ELF-1 (cell line): Measurements from ENCODE around the gene FCRLA.
"Not testable (repeated sequence)": the region's sequence is repeated elsewhere in the genome, so short reads cannot be mapped to it uniquely, and the experiment has no call there.

Experiments
- DNase-seq: peaks from one replicate; pipeline ENCODE4 v3.0.0-alpha.2; 2016; ENCODE audit warnings: low read depth, low spot score

Gene FCRLA

DNA sequence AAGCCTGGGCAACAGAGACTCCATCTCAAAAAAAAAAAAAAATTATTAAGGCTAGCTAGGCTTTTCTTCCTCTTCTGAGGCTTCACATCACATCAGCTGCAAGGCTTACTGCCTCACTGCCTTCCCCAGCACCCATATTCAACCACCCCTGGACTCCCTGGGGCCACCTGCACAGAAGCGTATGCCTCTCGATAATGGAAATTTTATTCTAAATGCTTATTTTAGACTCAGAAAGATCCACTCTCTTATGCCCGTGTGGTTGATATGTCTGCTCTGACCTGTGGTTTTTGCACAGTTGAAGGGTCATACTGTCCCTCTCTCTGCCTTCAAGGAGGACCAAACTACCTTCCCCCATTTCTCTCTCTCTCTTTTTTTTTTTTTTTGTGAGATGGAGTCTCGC lies 1.5 kb upstream of the FCRLA start:
- no peak for DNase-seq

DNA sequence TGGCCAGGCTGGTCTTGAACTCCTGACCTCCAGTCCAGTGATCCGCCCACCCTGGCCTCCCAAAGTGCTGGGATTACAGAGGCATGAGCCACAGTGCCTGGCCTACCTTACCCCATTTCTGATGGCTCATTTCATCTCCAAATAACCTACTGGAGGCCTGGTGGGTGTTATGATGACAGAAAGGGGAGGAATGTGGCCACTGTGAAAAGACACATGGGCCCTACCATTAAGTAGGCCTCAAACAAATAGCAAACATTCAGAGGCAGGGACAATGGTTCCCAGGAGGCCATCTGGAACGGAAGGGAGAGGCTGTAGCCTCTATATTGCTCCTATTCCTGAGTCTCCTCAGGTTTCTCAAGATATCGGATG lies 932 bp upstream of the FCRLA start:
- no peak for DNase-seq

DNA sequence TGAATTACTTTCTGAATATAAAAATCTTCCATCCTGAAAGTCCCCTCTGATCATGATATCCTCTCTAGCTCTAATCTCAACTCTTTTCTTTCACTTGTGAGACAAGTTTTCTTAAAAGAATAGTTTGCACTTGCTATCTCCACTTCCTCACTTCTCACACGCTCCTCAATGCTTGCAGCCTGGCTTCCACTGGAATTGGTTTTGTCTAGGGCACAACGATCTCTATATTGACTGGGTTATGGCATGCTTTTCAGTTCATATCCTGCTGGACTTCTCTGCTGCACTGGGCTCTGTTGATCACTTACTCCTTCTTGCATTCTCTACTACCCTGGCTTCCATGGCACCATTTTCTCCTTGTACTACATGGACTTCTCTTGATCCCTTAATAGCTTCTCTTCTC lies 474 bp downstream of the FCRLA start:
- no peak for DNase-seq

DNA sequence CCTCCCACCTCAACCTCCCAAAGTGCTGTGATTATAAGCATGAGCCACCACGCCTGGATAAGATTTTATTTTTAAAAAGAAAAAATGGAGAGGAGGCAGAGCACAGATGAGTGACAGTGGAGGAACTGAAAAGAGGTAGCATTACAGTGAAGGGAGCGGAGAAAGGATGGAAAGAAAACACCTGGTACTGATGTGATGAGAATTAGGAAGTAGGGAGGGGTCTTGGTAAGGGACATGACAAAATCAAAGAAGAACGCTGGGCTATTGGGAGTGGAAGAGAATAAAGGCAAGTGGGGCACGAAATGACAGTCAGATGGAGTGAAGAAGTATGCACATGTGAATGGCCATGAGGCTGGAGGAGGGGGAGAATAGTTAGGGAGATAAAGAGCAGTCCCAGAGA lies 2.3 kb downstream of the FCRLA start:
- DNase-seq, result no peak

DNA sequence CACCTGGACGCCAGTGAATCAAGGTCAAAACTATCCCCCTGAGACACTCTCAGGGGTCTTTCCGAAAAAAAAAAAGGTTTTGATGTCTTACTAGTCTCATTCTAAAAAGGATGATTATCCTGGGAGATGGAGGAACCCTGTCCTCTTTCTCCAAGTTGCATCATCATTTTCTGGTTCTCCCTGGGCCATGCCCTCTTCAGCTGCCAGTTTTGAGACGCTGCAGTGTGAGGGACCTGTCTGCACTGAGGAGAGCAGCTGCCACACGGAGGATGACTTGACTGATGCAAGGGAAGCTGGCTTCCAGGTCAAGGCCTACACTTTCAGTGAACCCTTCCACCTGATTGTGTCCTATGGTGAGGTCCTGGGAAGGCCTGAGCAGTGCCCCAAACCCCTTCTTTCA lies 3.5 kb downstream of the FCRLA start:
- no peak for DNase-seq

DNA sequence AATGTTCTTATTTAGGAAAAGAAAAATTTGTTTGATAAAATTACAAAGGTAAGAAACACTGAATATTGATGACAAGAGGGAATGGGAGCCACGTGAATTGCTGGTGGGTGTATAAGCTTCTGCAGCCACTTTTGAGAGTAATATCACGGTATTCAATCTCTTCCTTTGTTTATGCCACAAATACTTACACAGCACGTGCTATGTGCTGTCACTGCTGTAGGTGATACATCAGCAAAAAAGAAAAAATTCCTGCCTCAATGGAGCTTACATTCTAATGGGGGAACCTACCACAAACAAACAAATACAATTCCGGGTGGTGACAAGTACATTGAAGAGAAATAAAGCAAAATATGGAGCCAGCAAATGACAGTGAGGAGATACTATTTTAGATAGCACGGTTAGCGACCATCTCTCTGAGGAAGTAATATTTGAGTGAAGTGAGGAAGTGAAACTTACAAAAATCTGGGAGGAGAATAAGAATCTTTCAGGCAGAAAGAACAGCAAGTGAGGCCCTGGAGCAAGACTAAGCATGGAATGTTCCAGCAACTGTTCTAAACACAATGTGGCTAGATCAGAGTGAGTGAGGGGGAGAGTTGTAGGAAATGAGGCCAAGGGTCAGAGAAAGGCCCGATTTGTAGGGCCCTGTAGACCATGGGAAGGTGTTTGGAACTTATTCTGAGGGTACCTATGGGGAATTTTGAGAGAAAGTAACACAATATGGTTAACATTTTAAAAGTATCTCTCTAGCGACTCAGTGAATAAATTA lies 11.7 kb downstream of the FCRLA start:
- DNase-seq, result no peak

DNA sequence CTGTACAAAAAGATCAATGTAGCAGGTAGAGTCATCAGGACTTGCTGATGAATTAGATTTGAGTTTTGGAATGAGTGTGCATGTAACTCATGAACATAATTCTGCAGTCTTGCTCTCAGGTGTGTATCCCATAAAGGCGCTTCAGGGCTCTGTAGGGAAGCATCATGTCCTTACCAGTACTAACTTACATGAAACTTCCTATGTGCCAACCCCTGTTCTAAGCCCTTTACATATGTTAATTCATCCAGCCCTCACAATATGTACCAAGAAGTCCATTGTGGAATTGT lies 12.2 kb downstream of the FCRLA start:
- no peak for DNase-seq

DNA sequence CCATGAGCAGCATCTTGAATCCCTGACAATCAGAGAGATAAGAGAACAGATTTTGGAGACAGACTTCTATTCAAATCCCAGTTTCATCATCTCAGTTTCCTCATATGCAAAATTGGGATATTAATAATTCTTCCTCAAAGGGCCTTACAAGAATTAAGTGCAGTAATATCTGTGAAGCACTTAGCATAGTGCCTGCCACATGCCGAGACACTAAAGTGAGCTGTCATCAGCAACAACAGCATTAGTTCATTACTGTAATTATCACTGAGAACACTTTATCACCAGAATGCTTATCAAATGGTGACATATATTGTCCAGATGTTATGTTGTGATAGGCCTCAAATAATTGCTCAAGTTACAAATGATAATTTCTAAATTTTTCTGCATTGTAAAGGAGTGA lies 13.4 kb downstream of the FCRLA start:
- DNase-seq, result no peak

DNA sequence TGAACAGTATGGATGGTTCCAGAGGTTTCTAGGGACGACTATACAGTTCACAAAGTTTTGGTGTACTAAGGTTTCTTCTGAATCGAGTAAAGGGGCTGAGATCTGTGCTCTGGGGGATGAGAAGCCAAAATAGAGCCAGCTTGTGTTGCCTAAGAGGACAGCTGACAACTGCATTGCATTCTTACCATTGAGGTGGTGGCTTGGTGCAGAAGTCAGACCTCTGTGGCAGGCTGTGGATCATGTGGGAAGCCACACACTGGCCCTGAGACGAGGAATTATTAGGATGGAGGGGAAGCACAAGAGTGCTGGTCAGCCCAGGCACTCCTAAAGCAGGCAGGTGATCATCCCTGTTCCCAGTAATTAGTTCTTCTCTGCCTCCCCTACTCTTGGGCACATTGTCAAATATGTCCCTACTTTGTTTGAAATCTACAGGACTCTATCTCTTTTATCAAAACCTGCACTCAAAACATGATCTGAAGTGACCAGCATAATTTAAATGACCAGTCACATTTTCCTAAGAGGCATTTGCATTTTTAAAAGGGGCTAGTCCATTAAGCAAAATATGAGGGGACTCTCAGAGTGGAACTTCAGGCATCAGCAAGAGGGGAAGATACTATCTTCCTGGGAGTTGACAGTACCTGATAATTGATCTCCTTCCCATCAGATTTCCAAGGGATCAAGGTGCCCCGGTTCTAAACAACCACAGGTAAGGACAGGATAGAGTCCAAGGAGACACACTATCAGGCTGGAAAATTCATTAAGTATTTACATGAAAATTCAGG lies 14.1 kb downstream of the FCRLA start, which contains the start of gene FCRLB:
FCRLB (plus strand) TSS at position 589 of the 782 bp plus-strand sequence. CDS start 1,129 bp downstream, outside the sequence.
- DNase-seq, result no peak

DNA sequence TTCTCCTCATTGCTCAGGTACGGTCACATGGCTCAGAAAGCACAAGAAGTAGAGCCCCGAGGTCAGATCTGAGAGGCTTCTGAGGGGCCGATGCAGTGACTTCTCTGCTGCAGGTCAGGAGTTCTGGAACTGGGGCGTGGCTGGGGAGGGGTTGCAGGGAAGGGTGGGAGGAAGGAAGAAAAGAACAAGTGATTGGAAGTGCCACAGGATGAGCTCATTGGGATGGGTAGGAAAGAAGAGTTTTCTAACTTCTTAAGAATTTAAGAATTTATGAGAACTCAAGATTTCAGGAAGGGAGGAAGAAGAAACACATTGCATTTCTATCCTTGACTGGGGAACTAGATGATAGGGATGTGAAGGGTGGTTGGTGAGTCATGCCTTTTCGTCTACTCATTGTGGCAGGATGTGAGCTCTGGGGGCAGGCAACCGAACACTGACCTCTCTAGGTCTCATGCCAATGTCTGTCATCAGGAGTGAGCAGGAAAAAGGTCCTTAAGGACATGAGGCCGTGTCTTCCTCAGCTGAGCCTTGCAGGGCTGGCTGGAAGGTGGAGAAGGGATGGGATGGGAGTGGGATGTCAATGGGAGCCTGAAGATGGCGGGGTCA lies 14.8 kb downstream of the FCRLA start:
- no peak for DNase-seq

DNA sequence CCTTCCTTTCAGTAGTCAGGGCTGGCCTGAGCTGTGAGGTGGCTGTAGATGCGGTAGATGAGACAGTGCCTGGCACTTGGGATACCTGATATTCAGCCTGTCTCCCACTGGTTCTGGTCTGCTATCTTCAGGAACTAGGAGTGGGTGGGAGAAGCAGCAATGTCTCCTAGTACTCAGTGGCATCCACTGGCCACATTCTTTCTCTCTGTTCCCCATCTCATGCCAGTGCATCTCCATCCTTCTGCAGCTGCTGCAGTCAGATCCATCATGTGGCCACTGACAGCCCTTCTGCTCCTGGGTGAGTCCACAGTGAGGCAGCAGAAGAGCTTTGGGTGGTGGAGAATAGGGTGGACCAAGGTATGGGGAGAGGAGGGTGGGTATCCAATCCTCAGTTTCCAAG lies 15.4 kb downstream of the FCRLA start:
- DNase-seq, result no peak

DNA sequence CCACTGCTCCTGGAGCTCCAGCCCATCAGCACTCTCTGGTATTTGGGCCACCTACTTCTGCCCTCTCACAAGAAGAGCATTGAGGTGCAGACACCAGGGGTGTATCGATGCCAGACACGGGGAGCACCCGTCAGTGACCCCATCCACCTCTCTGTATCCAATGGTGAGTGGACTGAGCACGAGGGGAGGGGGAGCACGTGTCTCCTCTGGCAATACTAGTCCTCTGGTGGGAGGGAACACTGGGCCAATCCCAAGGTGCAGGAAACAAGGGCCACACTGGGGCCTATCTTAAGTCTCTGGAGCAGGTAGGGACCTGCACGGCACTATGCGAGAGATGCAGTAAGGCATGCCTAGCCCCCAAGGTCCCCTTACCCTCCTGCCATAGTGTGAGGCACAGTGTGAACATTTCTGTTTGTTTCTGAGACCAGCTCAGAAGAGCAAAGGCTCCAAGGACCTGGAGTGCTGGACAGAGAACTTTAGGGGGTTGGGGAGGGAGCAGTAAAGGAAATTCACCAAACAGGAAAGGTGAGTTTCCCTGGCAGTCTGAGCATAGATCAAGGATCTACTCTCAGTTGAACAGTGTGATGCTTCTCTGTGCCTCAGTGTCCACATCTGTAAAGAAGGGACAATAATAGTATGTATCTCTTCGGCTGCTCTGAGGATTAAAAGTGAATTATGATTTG lies 16.6 kb downstream of the FCRLA start:
- peak; percentile 43 for DNase-seq

DNA sequence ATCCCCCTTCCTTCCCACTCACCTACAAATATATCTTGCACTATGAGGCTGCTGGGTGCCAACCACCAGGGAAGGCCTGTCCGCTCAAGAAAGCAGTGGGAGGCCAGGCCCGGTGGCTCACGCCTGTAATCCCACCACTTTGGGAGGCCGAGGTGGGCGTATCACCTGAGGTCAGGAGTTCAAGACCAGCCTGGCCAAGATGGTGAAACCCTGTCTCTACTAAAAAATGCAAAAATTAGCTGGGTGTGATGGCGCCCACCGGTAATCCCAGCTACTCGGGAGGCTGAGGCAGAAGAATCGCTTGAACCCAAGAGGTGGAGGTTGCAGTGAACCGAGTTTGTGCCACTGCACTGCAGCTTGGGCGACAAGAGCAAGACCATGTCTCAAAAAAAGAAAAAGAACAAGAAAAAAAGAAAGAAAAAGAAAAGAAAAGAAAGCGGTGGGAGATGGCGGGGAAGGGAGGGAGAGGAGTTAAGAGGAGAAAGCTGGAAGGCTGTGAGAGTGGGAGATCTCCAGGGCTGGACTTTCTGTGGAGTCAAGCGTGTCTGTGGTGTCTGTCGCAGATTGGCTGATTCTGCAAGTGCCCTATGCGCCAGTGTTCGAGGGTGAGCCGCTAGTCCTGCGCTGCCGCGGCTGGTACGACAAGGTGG lies 18.4 kb downstream of the FCRLA start:
- not testable (repeated sequence) for DNase-seq

DNA sequence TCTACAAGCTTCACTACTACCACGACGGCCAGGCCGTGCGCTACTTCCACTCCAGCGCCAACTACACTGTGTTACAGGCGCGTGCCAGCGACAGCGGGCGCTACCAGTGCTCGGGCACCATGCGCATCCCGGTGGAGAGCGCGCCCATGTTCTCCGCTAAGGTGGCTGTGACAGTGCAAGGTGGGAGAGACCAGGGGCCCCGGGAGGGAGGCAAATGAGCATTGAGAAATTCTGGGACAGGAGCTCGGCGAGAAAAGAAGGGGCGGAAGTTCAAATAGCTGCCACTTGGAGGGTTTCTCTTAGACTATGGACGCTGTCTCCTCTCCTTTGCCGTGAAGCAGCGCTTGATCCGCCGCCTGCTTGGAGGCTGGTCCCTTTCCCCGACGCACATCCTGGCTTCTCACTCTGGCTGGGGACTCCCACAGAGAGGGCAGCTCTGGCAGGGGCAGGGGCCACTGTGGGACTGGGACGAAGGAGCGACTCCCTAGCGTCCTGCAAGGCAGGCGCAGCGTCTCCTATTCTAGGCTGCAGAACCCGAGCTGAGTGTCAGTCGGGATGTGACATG lies 19.0 kb downstream of the FCRLA start:
- peak; percentile 62 for DNase-seq

DNA sequence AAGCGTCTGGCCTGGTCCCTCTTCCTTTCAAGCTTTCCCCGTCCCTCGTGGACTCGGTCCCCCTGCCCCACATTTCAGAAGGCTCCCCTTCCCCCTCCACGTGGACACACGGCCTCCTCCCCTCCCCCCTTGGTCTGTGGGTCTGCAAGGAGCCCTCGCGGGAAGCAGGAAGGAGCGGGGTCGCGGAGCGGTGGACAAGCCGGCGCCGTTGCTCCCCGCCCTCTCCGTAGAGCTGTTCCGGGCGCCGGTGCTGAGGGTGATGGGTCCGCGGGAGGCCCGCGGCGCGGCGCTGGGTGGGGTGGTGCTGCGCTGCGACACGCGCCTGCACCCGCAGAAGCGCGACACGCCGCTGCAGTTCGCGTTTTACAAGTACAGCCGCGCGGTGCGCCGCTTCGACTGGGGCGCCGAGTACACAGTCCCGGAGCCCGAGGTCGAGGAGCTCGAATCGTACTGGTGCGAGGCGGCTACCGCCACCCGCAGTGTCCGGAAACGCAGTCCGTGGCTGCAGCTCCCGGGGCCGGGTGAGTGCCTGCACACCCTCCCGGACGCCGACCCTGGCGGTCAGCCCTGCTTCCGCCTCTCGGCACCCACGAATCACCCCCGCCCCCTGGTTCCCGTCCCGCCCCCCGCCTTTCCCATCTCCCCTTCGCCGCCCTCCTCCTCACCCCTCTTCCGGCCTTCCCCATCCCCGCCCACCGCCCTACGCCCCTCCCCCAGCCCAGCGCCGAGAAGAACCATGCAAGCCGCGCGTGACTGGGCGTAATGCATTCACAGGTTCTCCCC lies 19.6 kb downstream of the FCRLA start:
- peak; percentile 51 for DNase-seq

DNA sequence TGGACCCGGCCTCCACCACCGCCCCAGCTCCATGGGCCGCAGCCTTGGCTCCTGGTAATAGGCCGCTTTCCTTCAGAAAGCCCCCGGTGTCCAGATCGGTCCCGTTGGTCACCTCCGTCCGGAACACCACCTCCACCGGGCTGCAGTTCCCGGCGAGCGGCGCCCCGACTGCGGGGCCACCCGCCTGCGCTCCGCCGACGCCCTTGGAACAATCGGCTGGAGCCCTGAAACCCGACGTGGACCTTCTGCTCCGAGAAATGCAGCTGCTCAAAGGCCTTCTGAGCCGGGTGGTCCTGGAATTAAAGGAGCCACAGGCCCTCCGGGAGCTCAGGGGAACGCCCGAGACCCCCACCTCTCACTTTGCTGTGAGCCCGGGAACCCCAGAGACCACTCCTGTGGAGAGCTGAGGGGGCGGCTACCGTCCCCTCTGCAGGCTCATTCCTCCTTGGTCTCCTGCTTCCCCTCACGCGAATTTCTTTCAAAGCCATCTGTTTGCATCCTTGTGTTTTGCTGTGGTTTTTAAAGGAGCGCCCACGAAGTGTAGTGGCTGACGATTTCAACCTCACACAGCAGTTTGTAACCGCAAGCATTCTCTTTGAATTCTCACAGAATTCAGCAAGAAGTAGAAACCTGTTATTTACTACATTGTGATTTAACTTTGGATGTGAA lies 20.4 kb downstream of the FCRLA start:
- DNase-seq, result peak; percentile 30

DNA sequence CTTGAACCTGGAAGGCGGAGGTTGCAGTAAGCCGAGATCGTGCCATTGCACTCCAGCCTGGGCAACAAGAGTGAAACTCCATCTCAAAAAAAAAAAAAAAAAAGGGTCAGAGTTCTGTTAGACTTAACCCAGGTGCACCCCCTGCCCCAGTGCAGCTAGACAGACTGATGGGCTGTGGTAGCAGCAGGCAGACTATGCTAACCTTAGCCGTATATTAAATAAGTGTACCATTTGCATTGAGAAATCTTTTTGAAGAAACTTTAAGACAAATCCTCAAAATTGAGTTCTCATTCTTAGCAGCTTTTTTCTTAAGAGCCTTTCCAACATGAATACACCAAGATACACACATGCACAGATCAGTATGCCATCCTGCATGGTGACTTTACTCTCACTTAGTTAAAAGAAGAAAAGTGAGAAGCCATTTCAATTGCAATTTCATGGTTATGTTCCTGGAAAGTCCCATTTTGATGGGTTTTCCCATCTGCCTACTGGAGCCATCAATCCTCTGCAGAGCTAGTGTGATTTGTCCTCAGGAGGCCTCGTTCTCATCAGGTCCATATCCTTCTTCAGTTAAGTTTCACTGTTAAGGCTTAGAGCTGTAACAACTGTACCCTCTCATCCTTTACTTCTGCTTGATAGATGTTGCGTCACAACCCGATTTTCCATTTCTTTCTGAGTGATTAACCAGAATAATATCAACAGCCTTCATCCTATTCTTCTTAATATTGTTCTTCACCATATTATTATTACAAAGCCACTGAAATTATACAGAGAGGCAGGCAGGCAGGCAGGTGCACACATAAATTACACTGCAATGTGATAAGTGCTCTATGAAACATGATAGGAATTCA lies 21.6 kb downstream of the FCRLA start:
- DNase-seq, result no peak

DNA sequence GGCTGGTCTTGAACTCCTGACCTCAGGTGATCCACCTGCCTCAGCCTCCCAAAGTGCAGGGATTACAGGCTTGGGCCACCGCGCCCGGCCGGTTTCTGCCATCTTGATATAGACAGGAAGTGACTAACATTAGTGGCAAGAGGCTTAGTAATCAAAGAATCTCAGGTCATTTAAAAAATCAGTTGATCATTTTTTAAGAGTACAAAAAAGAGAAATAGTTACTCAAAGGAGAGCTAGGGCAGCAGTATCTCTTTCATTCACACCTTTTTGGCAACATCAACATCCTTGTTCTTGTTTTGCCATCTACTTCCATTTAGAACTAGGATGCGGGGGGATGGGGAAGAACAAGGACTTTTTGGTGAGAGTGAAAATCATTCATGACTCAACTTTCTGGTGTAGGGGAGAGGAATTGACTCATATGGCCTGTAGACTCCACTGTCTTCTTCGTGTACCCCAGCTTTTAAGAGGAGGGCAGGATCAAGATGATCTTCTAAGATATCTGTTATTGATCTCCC lies 23.1 kb downstream of the FCRLA start:
- DNase-seq, result no peak

DNA sequence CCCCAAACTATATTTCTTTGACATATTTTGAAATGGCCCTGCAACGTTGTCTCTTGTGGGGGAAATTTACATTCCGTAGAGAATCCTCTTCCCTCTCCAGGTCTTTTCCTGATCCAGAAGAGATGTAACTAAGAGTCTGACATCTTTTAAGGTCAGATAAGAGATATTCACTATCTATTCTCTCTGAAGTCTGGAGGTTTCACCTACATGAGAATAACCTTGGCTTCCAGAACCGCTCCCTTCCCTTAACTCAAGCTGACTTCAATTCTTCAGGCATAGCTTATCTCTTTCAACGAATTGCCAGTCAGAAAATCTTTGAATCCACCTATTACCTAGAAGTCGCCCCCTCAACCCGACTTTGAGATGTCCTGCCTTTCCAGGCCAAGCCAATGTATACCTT lies 24.2 kb downstream of the FCRLA start:
- DNase-seq, result no peak
